Stimulated activated CD4-positive, alpha-beta T cell treated with anti-CD3 and anti-CD28 coated beads, Interleukin-4, amount 100 ng/mL, for 1 hour (primary cell): ENCODE results near the gene DHRSX.
"Not testable (repeated sequence)": the region's sequence is repeated elsewhere in the genome, so short reads cannot be mapped to it uniquely, and the experiment has no call there.

ENCODE experiments used
- DNase-seq: peaks from one replicate; pipeline ENCODE4 v3.0.0-alpha.2; 2020

The DHRSX gene

DNA sequence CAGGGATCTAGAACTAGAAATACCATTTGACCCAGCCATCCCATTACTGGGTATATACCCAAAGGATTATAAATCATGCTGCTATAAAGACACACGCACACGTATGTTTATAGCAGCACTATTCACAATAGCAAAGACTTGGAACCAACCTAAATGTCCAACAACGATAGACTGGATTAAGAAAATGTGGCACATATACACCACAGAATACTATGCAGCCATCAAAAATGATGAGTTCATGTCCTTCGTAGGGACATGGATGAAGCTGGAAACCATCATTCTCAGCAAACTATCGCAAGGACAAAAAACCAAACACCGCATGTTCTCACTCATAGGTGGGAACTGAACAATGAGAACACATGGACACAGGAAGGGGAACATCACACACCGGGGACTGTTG lies 81.4 kb downstream of the DHRSX start:
- DNase-seq: not testable (repeated sequence)

DNA sequence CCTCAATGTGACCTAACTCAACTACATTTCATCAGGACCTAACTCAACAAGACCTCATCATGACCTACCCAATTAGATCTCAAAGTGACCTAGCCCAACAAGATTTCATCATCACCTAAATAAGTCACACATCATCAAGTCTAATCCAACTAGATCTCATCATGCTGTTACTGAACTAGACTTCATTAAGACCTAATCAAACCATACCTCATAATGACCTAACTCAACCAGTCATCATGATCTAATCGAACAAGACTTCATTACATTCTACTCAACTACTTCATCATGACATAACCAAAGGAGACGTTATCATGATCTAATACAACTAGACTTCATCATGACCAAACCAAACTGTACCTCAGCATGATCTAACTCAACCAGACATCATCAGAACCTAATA lies 82.8 kb downstream of the DHRSX start:
- DNase-seq: no peak

DNA sequence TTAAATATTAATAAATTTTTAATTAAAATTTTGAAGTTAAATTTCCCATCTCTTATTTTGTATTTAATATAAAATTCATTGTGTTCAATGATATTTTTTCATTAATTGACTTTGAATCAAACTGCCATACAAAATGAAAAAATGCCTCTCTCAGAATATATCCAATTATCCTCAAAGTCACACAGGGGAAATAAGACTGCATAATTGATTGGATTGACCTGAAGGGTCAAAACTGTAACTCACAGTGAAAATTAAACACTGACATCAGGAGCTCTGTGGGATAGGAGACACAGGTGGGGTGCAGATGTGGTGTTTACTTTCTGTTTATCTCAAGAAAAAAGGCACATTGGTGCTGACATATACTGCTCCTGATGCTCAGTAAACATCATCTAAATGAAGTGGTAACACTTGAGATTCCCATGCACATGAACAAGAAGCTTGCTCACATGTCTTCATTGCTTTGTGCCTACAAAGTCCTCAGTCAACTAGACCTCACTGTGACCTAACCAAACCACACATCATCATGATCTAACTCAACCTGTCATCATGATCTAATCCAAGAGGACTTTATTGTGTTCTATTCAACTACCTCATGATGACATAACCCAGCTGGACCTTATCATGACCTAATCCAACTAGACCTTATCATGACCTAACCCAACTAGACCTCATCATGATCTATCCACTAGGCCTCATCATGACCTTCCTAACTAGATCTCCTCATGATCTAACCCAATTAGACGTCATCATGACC lies 83.7 kb downstream of the DHRSX start:
- no peak for DNase-seq

DNA sequence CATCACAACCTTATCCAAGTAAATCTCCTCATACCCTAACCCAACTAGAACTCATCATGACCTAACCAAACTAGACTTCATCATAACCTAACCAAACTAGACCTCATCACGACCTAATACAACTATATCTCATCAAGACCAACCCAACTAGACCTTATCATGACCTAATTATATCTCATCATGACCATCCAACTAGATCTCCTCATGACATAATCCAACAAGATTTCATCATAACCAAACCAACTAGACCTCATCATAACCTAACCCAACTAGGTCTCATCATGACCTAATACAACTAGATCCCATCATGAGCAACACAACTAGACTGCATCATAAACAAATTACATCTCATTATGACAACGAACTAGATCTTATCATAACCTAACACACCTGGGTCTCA lies 86.4 kb downstream of the DHRSX start:
- no peak for DNase-seq

DNA sequence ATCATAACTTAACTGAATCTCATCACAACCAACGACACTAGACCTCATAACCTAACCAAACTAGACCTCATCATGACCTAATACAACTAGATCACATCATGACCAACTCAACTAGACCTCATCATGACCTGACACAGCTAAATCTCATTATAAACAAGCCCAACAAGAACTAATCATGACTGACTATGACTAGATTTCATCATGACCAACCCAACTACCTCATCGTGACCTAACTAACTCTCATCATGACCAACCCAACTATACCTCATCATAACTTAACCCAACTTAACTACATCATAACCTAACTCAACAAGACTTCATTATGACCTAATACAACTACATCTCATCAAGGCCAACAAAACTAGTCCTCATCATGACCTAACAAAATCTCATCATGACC lies 86.8 kb downstream of the DHRSX start:
- no peak for DNase-seq

DNA sequence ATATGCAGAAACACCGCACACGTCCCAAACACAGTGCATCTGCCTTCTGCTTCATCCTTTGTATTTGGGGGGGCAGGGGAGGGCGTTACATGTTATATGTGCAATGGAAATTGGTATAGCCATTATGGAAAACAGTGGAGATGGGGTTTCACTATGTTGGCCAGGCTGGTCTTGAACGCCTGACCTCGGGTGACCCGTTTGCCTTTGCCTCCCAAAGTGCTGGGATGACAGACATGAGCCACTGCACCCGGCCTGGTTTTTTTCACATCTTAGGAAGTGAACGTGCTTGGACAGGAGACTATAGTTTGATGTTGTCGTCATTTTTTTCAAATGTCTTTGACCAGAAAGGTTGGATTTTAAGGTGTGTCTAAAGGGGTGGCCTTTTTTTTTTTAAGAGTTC lies 88.6 kb downstream of the DHRSX start:
- no peak for DNase-seq

DNA sequence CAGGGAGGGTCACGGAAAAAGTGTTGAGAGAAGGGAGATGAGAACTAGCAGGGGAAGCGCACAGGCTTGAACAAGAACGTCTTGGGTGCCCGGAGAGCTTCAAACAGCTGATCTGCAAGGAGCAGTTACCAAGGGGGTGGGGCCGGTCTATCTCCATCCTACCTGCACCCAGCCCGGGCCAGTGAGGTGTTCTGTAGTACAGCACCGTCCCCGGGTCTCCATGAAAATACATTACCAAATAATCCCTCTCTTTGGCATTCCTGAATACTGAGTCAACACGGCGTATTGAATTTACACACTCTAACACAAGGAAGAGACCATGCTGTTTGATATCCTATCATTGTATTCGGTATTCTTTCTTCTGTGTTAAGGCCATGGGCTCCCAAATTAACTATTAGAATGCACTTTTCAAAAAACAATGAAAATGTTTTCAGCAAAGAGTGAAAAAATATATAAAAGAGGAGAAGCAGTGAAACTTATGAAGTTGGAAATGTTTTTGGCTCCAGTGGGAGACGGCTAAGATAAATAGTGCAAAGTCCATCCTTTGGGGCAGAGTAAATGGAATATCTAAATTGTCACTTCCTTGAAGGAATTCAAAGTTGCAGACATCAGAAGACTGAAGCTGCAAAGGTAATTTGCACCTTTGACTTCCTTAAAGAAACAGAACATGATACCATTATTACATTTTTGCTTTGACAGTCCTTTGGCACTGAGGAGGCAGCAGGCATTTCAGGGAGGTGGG lies 90.3 kb downstream of the DHRSX start:
- DNase-seq: no peak

DNA sequence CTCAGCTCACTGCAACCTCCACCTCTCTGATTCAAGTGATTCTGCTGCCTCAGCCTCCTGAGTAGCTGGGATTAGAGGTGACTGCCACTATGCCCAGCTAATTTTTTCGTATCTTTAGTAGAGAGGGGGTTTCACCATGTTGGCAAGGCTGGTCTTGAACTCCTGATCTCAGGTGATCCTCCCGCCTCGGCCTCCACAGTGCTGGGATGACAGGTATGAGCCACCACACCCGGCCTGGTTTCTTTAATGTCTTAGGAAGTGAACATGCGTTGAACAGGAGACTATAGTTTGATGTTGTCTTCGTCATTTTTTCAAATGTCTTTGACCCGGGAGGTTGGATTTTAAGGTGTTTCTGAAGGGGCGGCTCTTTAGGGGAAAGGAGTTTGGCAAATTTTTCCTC lies 91.0 kb downstream of the DHRSX start:
- no peak for DNase-seq

DNA sequence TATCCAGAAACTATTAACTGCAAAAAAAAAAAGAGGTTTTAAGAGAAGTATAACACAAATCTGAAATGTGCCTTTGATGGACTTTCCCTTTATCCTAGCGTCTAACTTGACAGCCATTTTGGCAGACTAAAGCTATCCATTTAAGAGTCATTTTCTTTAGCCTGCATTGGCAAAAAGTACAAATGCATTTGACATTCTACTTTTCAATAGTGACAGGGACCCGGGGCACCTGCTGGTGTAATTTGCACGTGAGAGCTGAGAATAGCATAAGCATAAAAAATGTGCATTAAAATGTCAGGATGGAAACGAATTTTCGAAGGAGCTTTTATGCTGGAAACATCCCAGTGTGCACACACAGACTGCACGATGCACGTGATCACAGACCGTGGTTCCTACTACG lies 91.9 kb downstream of the DHRSX start:
- no peak for DNase-seq

DNA sequence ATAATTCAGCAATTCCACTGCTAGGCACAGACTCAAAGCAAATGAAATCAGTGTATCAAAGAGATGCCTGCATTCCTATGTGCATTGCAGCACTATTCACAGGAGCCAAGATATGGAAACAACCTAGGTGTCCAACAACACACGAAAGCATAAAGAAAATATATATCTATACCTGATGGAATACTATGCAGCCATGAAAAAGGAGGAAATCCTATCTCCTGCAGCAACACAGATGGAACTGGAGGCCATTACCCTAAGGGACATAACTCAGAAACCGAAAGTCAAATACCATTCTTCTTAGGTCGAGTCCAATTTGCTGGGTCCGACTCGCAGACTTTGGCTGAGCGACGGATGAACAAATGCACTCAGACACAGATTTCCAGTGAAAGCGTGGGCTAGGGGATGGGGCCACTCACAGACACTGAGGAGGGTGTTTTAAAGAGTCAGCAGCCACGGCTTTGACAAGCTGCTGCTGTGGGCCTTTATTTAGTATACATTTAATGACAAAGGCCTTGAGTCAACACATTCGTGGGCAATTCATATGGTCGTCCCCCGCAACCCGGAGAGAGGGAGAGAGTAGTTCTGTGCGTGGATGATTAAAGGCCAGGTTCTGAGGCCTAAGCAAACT lies 93.8 kb downstream of the DHRSX start:
- no peak for DNase-seq

DNA sequence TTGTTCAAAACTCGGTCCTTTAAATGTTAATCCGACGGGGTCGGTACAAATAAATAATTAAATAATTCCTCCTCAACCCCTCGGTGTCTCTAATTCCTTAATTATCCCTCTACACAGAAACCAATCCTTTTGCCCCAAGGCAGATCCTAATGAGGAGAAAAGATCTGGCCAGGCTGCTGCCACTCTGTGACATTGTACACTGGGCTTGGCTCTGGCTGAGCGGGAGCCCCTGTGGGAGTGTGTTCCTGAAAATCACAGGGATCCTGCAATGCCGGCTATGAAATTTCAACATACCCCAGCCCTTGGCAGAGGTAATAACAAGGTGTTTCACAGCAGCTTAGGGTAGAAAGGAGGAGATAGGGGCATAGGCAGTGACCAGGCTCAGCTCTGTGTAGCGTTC lies 96.0 kb downstream of the DHRSX start:
- DNase-seq: no peak

DNA sequence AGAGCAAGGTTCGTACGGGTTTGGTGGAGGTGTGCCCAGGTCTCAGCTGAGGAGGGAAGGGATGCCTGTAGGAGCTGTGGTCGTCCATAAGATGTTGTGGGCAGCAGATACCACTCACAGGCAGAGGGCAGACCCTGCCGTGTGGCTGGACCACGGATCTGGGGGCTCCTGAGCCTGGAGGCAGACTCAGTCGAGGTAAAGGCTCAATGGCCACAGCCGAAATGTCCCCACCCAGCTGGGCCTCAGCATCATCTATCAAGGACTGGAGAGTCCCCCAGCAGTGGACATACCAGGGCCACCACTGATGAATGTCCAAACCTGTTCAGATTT lies 98.5 kb downstream of the DHRSX start:
- no peak for DNase-seq

DNA sequence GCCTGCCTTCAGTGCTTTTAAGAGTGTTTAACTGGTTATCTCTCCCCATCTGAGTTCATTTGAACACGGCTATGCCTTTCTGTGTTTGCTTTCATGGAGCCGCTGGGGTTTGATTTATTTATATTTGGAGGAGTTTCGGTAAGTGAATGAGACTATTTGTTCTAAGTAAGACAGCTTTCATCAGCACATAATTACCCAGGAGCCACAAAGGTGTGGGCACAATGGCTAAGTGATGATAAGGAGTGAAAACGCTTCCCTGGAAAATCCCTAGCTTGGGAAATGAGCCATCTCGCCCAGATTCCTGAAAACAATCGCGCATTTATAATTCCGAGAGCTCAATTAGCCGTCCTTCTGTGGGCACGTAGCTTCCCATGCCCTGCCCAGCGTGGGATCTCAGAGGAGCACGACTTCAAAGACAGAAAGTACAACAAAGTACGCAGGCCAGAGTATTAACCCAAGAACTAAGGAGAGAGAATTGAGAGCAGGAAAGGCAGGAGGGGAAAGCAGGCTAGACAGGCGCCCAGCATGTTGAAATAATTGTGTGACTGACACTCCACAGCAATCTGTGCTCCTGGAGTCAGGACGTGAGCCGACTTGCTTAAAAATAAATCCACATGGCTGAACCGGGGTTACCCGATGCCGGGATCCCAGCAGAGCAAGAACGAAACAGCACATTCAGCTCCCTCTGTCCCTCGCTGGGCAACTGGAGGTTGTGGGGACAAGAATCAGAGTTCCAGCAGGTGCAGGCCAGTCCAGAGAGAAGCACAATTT lies 99.0 kb downstream of the DHRSX start:
- DNase-seq: no peak

DNA sequence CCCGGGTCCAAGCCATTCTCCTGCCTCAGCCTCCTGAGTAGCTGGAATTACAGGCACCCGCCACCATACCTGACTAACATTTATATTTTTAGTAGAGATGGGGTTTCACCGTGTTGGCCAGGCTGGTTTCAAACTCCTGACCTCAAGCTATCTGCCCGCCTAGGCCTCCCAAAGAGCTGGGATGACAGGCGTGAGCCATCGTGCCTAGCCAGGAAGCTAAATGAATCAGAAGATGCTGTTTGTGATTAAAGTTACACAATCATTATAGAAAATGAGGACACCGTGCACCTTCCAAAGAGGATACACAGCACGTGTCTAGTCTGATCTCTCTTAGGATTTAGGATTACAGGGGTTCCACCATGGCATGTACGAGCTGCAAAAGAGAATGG lies 99.6 kb downstream of the DHRSX start:
- no peak for DNase-seq

DNA sequence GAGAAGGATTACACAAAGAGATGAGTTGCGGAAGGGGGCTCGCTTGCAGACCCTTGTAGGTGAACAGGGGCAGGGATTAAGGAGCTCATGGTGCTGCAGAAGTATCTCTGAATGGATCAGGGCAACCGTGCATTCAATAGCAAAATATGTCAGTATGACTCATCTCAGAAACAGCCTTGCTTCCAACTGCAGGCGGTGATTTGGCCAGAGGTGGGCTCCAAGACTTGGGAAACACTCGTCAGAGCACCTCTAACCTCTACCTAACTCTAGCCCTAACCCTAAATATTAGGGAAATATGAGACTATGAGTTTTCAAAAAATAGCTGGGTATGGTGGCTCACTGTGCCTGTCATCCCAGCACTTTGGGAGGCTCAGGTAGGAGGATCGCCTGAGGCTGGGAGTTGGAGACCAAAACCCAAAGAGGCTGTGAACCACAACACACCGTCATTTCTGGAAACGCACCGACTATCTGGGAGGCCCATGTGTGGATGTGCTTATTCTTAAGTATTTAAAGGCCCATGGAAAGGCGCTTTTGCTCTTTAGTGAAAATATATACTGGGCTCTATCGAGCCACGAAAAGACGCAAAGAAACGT lies 102.6 kb downstream of the DHRSX start:
- DNase-seq: no peak

DNA sequence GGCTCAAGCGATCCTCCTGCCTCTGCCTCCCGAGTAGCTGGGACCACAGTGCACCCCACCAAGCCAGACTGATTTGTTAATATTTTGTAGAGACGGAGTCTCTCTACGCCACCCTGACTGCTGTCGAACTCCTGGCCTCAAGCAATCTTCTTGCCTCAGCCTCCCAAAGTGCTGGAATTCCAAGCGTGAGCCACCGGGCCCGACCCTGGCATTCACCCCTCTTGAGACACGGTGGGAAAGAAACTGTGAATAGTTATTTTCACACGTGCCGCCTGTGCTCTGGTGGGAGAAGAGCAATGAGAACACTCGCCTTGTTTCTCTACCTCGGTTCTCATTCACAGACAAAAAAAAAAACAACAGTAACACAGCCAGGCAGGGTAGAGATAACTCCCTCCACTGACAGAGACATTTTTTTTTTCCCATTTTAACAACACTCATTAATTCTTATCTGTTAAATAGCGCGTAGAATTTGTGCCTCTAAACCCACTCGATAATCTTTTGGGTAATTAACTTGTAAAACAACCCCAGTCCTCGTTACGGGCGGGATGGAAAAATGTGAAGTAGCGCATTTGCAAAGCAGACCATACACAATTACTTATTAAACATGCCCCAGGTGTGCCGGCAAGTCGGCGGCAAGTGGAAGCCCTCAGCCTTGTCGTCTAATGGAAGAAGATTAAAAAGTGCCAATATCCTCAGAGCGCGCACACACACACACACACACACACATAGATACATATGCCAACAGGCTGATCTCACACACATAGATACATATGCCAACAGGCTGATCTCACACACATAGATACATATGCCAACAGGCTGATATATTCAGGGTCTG lies 103.3 kb downstream of the DHRSX start:
- DNase-seq: no peak

DNA sequence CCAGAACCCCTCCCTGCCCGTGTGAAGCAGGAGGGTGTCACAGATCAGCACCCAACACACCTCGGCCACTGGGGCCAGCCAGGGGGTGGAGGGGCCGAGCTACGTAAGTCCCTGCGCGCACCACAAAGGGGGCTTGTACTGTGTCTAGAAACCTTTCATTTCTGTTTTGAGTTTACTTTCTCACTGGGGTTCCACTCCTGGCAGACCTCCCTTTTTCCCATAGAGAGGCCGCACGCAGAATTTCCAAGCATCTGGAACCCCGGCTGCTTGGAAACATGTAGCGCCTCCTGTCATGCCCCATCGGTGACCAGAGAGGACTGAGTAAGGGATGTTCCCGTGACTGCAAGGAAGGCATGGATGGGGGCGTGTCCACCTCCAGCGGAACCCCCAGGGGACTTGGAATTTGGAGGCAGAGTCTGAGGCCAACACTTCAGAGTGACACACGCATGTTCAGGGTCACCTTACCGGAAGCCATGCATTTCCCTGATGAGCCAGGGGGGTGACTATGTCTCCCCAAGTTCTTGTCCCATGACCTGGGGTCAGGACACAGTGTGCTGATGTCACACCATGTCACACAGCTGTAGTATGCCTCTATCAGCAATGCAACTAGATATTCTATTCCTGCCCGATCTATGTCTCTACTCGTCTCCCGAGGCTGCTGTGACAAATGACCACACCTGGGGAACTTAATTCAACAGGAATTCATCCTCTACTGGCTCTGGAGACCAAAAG lies 105.3 kb downstream of the DHRSX start:
- no peak for DNase-seq

DNA sequence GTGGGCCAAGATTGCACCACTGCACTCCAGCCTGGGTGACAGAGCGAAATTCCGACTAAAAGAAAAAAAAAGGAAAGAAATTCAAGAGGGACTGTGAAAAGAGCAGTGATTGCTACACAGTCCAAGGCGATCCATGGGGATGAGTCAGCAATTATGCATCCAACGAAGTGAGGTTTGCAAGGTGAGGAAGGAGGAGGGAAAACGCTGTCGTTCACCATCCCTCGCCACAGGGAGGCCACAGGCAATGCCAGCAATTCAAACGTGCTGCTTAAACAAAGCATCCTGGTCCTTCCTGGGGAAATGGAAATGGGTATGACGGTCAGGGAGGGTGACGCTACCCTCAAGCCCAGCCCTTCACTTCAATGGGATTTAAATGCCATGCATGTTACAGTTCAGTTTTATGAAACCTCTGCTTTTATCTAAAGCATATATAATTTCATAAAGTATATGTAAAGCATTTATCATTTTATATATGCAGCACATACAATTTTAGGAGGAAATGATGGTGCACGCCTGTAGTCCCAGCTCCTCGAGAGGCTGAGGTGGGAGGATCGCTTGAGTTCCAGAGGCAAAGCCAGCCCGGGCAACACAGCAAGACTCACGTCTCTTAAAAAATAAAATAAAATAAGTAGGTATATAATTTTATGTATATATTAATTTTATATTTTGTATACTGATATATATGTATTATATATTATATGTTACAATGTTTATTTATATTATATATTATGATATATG lies 108.7 kb downstream of the DHRSX start:
- DNase-seq: no peak

DNA sequence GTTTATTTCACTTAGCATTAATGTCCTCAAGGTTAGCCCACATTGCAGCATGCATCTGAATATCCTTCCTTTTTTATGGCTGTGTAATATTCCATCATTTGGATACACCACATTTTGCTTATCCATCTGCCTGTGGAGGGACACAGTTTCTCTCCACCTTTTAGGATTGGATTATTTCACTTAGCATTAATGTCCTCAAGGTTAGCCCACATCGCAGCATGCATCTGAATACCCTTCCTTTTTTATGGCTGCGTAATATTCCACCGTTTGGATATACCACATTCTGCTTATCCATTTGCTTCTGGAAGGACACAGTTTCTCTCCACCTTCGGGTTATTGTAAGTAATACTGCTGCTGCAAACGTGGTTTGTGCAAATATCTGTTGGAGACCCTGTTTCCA lies 110.0 kb downstream of the DHRSX start:
- no peak for DNase-seq

DNA sequence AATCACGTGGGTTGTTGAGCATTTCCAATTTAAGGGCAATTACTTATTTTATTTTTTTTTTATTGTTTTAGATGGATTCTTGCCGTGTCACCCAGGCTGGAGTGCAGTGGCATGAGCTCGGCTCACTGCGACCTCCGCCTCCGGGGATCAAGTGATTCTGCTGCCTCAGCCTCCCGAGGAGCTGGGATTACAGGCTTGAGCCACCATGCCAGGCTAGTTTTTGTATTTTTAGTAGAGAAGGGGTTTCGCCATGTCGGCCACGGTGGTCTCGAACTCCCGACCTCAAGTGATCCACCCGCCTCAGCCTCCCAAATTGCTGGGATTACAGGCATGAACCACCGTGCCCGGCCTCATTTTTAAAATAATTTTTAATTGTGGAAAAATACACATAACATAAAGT lies 111.0 kb downstream of the DHRSX start:
- not testable (repeated sequence) for DNase-seq

DNA sequence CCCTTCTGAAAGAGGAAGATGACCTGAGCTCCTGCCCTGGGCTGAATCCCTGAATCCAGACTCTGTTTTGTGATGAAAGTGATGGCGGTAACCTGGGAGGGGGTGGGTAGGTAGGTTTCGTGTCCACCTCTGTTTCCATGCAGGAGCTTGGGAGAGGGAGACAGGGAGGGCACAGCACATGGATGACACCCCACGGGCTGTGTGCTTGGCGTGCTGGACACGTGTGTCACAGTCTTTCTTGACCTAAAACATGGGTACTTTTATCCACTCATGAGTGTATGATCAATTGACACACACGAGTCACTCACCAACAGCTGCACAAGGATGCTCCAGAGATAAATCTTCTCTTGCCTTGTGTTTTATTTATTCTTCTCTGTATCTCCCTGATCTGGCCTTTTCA lies 111.5 kb downstream of the DHRSX start:
- no peak for DNase-seq
